ENCODE measurements around the gene CSMD2. TPM values are rescaled to one million over a fixed set of nuclear protein-coding genes. Genes with fewer than 3 reads are reported as not detected.

CSMD2 gene
- total RNA-seq, 1 donor from 2014 or later, result 1.8 TPM

DNA sequence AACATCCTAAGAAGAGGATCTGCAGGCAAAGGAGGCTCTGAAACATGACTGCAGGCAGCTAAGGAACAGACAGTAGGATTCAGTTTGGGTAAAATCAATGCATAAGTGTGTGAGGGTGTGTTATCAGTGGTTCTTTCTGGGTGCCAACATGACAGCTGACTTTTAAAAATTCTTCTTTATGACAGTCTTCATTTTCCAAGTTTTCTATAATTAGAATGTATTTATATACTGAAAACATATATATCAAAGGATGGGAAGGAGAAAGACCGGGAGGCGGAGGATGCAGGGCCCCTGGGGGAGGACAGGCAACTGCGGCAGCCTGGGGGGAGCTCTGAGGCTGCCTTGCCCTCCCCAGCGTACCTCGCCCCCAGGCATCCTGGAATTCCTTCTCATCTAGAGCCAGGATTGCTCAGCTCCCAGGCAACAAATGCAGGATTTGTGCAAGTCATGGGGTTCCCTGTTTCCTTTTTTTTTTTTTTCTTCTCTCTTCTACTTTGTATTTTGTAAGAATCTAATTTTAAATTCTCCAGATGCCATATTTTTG is 104.8 kb downstream of the CSMD2 start:
- no peak for DNase-seq (ENCODE audit: extremely low spot score, unreplicated experiment)
- no peaks in the 10 kb centered on the region for H3K4me1 Mint-ChIP-seq (ENCODE audit: unreplicated experiment)
- peaks cover 4% of the 10 kb centered on the region for H3K9me3 Mint-ChIP-seq
- TF ChIP-seq CTCF (conservative IDR thresholded peaks at IDR 0.05), result no peak
- H3K4me3 Mint-ChIP-seq, result no peak overlapping the region
- H3K36me3 Mint-ChIP-seq, result no peaks in the 10 kb centered on the region
- H3K27me3 Mint-ChIP-seq, result peaks cover 20% of the 10 kb centered on the region
- H3K27ac Mint-ChIP-seq, result no peak overlapping the region

DNA sequence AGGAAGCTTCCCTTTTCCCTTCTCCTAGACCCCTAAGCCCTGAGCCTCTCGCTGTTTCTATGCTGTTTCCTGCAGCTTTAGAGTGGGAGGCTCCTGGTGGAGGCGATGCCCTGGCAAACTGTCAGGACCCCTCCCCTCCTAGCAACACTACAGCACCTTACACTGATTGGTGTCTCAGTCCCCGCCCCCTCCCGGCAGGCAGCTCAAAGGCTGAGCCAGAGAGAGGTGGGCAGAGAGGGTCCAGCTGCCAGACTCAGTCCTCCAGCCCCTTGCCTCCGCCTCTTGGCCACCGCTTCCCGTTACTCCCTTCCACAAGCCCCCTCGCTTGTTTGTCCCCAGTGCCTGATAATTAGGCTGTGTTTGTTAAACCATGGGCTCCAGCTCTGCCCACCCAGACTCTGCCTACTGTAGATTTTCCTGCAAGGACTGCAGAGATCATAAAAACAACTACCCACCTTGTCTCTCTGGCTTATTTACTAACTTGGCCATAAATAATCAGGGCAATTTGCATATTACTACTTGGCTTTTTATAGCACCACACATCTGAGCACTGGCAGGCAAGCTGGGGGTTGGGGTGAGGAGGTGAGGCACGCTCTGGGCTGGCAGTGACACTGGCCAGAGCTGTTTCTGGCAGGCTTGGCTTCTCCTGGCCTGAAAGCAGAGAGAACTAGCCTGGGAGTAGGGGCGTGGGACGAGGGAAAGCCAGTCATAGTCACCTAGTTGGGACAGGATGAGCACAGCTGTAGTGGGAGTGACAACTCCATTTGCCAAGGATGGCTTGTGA is 107.5 kb downstream of the CSMD2 start:
- DNase-seq (ENCODE audit: extremely low spot score, unreplicated experiment), result no peak
- no peak overlapping the region for H3K4me3 Mint-ChIP-seq
- H3K27me3 Mint-ChIP-seq, result peaks cover 20% of the 10 kb centered on the region
- H3K9me3 Mint-ChIP-seq, result no peaks in the 10 kb centered on the region
- no peak overlapping the region for H3K27ac Mint-ChIP-seq
- H3K4me1 Mint-ChIP-seq (ENCODE audit: unreplicated experiment), result no peaks in the 10 kb centered on the region
- H3K36me3 Mint-ChIP-seq, result no peaks in the 10 kb centered on the region
- no peak for TF ChIP-seq CTCF (conservative IDR thresholded peaks at IDR 0.05)

- Mint-ChIP-seq H3K36me3 (no peaks in the 10 kb centered on the region), H3K9me3 (no peaks in the 10 kb centered on the region), H3K4me1 (ENCODE audit: unreplicated experiment) (no peaks in the 10 kb centered on the region), H3K27ac (no peak overlapping the region), H3K27me3 (peaks cover 20% of the 10 kb centered on the region), H3K4me3 (no peak overlapping the region)
- TF ChIP-seq CTCF (conservative IDR thresholded peaks at IDR 0.05), result no peak
- DNase-seq (ENCODE audit: extremely low spot score, unreplicated experiment), result no peak
Observed at GRCh38 chr1:34055818-34056217, 109.2 kb downstream of the CSMD2 start.

GRCh38 chr1:34054920-34055319 is 110.1 kb downstream of the CSMD2 start:
- DNase-seq (ENCODE audit: extremely low spot score, unreplicated experiment), result no peak

DNA sequence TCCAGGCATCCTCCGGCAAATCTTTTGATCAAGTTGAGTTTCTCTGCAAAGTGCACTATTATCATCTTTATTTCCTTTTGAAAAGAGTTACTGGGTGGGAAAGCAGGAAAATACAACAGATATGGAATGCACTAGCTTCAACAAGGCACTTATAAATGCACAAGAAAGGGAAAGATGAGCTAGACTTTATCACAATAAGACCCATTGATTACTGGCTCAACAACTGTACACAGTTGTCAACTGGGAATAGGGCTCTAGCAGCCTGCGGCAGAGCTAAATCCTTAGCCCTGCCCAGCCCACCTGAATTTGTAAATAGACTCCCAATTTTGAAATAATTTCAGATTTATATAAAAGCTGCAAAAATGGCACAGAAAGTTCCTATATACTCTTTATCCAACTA is 111.4 kb downstream of the CSMD2 start:
- no peak overlapping the region for H3K27ac Mint-ChIP-seq
- TF ChIP-seq CTCF (conservative IDR thresholded peaks at IDR 0.05), result no peak

More at GRCh38 chr1:34054920-34055319, 110.1 kb downstream of the CSMD2 start:
- no peaks in the 10 kb centered on the region for H3K9me3 Mint-ChIP-seq
- H3K27ac Mint-ChIP-seq, result no peak overlapping the region
- TF ChIP-seq CTCF (conservative IDR thresholded peaks at IDR 0.05), result no peak
- no peaks in the 10 kb centered on the region for H3K4me1 Mint-ChIP-seq (ENCODE audit: unreplicated experiment)
- H3K27me3 Mint-ChIP-seq, result peaks cover 20% of the 10 kb centered on the region
- no peak overlapping the region for H3K4me3 Mint-ChIP-seq
- H3K36me3 Mint-ChIP-seq, result no peaks in the 10 kb centered on the region

More for the DNA sequence above, 111.4 kb downstream of the CSMD2 start:
- Mint-ChIP-seq H3K4me3 (no peak overlapping the region), H3K4me1 (ENCODE audit: unreplicated experiment) (no peaks in the 10 kb centered on the region), H3K9me3 (no peaks in the 10 kb centered on the region), H3K36me3 (no peaks in the 10 kb centered on the region), H3K27me3 (peaks cover 18% of the 10 kb centered on the region)
- DNase-seq (ENCODE audit: extremely low spot score, unreplicated experiment), result no peak

Data from type B pancreatic cell (in vitro differentiated cells).